Mucosa of descending colon (tissue), 3 donors: ENCODE data around the gene HNRNPA3. TPM values are rescaled to one million over a fixed set of nuclear protein-coding genes. Genes with fewer than 3 reads are reported as not detected.
"Not testable (repeated sequence)": the region's sequence is repeated elsewhere in the genome, so short reads cannot be mapped to it uniquely, and the experiment has no call there.

Source experiments
- ATAC-seq: fragments of 200-7000 bp; cut with Tn5 transposase; one replicate; pipeline ENCODE4 v1.9.1; 2020; ENCODE audit warnings: mild to moderate bottlenecking, moderate library complexity
- DNase-seq, 3 donors: peaks; one replicate each; pipeline ENCODE4 v3.0.0-alpha.2; 2020
- H3K36me3 ChIP-seq: fragments of 200-600 bp; one replicate; pipeline ENCODE4 v1.8.0; 2021; ENCODE audit warnings: low read depth, mild to moderate bottlenecking
- H3K4me1 ChIP-seq: fragments of 200-600 bp; one replicate; pipeline ENCODE4 v1.8.0; 2021; ENCODE audit warnings: low read depth, mild to moderate bottlenecking
- H3K4me3 ChIP-seq: fragments of 200-600 bp; one replicate; pipeline ENCODE4 v1.8.0; 2021; ENCODE audit warnings: mild to moderate bottlenecking
- H3K9me3 ChIP-seq: fragments of 200-600 bp; one replicate; pipeline ENCODE4 v1.8.0; 2021; ENCODE audit warnings: mild to moderate bottlenecking
- intact Hi-C, 2 donors: fragments of 100-400 bp; cut with DNase I in 1 of 2; cut with micrococcal nuclease in 1 of 2; formaldehyde crosslinking; loops; one replicate each; pipeline versions ENCODE4 v1.11.0 to v1.11.1; 2022; cut with DNase I, micrococcal nuclease
- total RNA-seq, 3 donors: library from RNA; stranded (reverse); fragmentation: NEBNext Ultra II Directional in 2 of 3; extraction: Animal tissue kit (Norgen Biotek cat#: 25700) in 2 of 3; gene quantifications; one replicate each; pipeline versions ENCODE4 v1.2.1 to v1.2.4, GENCODE V29; 2021 to 2023
- TF ChIP-seq, protein P1 (sequence below): fragments of 200-600 bp; IDR thresholded peaks from one replicate; pipeline ENCODE4 v1.8.0; 2022; ENCODE audit warnings: antibody characterized with exemption, mild to moderate bottlenecking
- donor health status: DM: no; HTN: no; CAD: no; lungs with moderate emphysema.
- donor health status: DM: no; HTN: no; CAD: no.
- donor health status: DM: no; HTN: yes; CAD: no.

The HNRNPA3 gene
- total RNA-seq, 3 donors from 2014 or later: 133 to 169 (median 151) TPM

DNA sequence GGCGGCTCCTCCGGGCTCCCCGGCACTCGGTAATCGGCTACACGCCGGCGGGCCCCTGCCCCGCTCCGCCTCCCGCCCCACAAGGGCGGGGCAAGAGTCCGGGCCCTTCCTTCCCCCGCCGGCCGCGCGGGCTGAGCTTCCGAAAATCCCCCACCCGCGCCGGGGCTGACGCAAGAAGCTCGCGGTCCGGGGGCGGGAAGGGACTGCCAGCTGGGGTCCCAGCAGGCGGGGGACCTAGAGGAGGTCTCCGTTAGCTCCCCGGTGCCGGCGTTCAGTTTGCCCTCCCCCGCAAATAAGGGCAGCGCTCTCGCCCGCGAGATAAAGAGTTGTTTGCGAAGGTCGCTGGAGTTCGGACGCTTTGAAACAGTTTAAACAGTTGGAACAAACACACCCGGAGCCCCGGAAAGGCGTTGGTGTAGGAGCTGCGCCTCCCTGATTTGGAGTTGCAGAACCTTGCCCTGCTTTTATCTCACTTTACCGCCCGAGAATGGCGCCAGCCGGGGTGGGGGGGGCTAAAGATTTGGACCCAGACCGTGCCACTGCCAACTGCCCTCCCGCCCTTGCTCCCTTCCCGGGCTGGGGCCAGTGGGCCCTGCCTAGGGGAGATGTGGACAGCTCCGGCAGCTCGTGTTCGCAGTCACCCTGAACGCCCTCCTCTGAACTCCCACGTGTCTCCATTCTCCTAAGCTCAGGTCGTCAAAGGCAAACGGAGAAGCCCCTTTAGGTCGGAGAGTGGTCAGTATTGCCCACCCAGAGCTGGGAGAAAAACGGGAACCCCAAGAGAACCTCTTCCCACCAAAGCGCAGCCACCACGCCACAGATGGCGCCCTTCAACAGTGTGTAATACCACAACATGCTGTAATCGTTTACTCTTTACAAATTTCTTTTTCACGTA, 52.3 kb downstream of the HNRNPA3 start, which contains the start of gene NFE2L2:
Gene NFE2L2 (minus strand): TSS at position 35 of the 895 bp plus-strand sequence. CDS start 151 bp downstream, outside the sequence.
- intact Hi-C loops: loop anchor here (5.0 to 10.0 kb wide), 2 partner anchors 50 to 98 kb away; partner anchors contain the start of gene HNRNPA3 (in 1 of the 2)
- DNase-seq (peak; percentile 94 to 96 (median 96)), ATAC-seq (peak; percentile 84)
- Histone ChIP-seq H3K9me3 (no peaks in the 10 kb centered on the region), H3K4me1 (peaks cover 31% of the 10 kb centered on the region), H3K36me3 (no peaks in the 10 kb centered on the region), H3K4me3 (peak within 1 kb of the TSS; percentile 100)
- TF ChIP-seq, protein P1, sequence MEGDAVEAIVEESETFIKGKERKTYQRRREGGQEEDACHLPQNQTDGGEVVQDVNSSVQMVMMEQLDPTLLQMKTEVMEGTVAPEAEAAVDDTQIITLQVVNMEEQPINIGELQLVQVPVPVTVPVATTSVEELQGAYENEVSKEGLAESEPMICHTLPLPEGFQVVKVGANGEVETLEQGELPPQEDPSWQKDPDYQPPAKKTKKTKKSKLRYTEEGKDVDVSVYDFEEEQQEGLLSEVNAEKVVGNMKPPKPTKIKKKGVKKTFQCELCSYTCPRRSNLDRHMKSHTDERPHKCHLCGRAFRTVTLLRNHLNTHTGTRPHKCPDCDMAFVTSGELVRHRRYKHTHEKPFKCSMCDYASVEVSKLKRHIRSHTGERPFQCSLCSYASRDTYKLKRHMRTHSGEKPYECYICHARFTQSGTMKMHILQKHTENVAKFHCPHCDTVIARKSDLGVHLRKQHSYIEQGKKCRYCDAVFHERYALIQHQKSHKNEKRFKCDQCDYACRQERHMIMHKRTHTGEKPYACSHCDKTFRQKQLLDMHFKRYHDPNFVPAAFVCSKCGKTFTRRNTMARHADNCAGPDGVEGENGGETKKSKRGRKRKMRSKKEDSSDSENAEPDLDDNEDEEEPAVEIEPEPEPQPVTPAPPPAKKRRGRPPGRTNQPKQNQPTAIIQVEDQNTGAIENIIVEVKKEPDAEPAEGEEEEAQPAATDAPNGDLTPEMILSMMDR: no peak

DNA sequence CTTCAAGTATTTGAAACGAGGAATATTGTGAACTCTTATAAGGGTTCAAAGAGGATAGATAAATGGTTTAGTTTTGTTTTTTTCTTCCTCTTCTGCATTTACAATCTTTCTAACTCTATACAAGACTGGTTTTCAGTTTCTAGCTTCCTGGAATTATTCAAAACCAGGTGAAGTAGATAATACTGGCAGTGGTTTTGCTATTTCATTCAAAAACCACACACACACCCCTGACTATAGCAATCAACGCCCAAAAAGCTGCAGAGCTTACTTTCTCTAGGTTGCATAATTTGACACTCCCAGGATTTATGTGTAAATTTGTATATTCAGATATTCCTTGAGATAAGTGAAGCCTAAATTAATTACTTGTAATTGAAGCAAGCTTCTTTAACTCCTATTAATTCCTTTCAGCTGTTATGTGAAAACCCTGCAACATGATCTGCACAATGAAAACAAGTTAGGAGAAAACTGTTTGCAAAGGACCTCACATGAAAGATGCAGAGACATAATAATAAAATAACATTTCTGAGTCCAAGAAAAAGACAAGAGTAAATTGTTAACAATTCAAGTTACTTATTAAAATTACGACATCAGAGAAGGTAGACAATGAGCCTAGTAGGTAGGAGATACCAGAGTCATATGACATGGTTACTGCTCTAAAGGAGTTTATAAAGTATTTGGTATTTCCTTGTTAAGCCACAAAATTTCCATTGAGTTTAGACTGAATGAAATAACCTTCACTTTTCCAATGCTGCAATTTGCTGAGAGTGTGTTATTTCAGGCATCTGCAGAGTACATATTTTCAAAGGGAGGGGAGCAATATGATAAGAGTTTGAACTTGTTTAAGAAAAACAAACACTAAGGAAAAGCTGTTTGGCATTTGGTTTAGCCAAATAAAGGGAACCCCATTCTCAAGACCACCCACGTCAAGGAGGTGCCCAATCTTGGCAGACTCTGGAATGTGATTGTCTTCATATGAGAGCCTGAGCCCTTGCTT, 53.5 kb downstream of the HNRNPA3 start:
- no peaks in the 10 kb centered on the region for H3K9me3 ChIP-seq
- H3K4me3 ChIP-seq: no peak overlapping the region
- TF ChIP-seq, protein P1: no peak
- intact Hi-C loops: loop anchor here in 1 of 2 donors (10.0 kb wide), 1 partner anchor 51 kb away; the partner anchor contains the start of gene HNRNPA3
- no peaks in the 10 kb centered on the region for H3K36me3 ChIP-seq
- DNase-seq: no peak
- ATAC-seq: no peak
- H3K4me1 ChIP-seq: peaks cover 21% of the 10 kb centered on the region

DNA sequence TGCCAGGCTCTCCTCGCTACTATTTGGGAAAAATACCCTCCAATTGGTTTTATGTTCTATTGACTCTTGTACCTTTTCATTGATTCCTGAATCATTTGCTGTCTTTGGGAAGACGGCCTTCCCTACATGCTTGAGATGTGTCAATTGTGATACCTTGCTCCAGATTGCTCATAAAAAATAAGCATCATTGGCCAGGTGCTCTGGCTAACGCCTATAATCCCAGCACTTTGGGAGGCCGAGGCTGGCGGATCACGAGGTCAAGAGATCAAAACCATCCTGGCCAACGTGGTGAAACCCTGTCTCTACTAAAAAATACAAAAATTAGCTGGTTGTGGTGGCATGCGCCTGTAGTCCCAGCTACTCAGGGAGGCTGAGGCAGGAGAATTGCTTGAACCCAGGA, 54.4 kb downstream of the HNRNPA3 start:
- intact Hi-C loops: loop anchor here in 1 of 2 donors (10.0 kb wide), 1 partner anchor 52 kb away; the partner anchor contains the start of gene HNRNPA3
- not testable (repeated sequence) for H3K36me3 ChIP-seq, H3K4me3 ChIP-seq, ATAC-seq, H3K9me3 ChIP-seq, DNase-seq
- peaks cover 14% of the 10 kb centered on the region for H3K4me1 ChIP-seq

DNA sequence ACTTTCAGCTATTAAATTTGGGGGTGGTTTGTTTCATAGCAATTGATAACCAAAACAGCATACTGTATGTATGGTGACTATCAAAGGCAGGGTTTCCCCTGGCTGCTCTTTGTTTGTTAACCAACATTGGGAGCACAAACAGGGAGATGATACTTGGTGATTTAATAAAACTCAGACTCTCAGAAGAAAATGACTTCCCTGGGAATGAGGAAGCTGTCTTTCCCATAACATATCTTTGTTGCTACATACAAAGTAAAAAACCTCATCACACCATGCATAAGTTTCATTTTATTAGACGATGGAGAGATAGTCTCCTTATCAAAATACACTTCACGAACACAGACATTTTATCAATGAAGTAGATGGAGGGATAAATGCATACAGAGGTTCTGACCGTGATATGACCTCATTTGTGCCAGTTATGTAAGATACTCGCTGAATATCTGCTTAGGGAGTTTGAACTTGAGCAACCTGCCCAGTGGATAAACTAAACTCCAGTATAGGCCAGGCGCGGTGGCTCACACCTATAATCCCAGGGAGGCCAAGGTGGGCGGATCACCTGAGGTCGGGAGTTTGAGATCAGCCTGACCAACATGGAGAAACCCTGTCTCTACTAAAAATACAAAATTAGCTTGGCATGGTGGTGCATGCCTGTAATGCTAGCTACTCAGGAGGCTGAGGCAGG, 55.7 kb downstream of the HNRNPA3 start:
- H3K4me3 ChIP-seq: no peak overlapping the region
- no peaks in the 10 kb centered on the region for H3K36me3 ChIP-seq
- H3K4me1 ChIP-seq: peaks cover 14% of the 10 kb centered on the region
- no peak for DNase-seq
- TF ChIP-seq, protein P1: no peak
- no peak for ATAC-seq
- no peaks in the 10 kb centered on the region for H3K9me3 ChIP-seq
- intact Hi-C loops: loop anchor here in 1 of 2 donors (10.0 kb wide), 1 partner anchor 54 kb away; the partner anchor contains the start of gene HNRNPA3

DNA sequence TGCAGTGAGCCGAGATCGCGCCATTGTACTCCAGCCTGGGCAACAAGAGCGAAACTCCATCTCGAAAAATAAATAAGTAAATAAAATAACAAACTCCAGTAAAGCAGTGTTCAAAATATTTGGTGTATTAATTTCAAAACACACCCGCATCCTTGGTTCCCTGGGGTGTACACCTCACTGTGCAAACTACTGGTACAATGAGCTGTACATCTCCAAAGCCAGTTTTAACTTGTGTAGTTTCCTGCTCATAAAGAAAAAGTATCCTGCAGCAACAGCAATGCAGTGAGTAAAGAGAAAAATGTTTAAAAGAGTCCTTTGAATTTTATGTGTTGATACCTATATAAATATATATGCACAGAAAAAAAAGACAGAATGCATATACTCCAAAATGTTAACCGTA, 56.3 kb downstream of the HNRNPA3 start:
- ATAC-seq: no peak
- TF ChIP-seq, protein P1: no peak

More for the DNA sequence above, 56.3 kb downstream of the HNRNPA3 start:
- no peak for DNase-seq
- intact Hi-C loops: loop anchor here in 1 of 2 donors (10.0 kb wide), 1 partner anchor 54 kb away; the partner anchor contains the start of gene HNRNPA3
- Histone ChIP-seq H3K4me1 (peaks cover 15% of the 10 kb centered on the region), H3K9me3 (no peaks in the 10 kb centered on the region), H3K4me3 (no peak overlapping the region), H3K36me3 (no peaks in the 10 kb centered on the region)
